ENCODE data around the gene TGM3.
A peak's percentile ranks its signal among the peaks of the same experiment; 100 is the strongest.

TGM3 gene

GRCh38 chr20:2312876-2313275, 17.1 kb downstream of the TGM3 start:
- DNase-seq: no peak

GRCh38 chr20:2313316-2313715, 17.5 kb downstream of the TGM3 start:
- DNase-seq: no peak

- peak; percentile 97 for DNase-seq
Measured at GRCh38 chr20:2314759-2315439, 19.1 kb downstream of the TGM3 start.

GRCh38 chr20:2315440-2315778, 19.6 kb downstream of the TGM3 start:
- DNase-seq: no peak

GRCh38 chr20:2316847-2317495, 21.2 kb downstream of the TGM3 start:
- no peak for DNase-seq

GRCh38 chr20:2320813-2321658, 25.2 kb downstream of the TGM3 start:
- DNase-seq: no peak

- no peak for DNase-seq
Measured at GRCh38 chr20:2323051-2323450, 27.2 kb downstream of the TGM3 start.

- DNase-seq: no peak
Measured at GRCh38 chr20:2326046-2326445, 30.2 kb downstream of the TGM3 start.

- no peak for DNase-seq
Measured at GRCh38 chr20:2327620-2328555, 32.1 kb downstream of the TGM3 start.

GRCh38 chr20:2329286-2329685, 33.5 kb downstream of the TGM3 start:
- DNase-seq: no peak

- DNase-seq: peak; percentile 47
Measured at GRCh38 chr20:2330090-2330695, 34.4 kb downstream of the TGM3 start.

GRCh38 chr20:2331106-2331505, 35.3 kb downstream of the TGM3 start:
- DNase-seq: no peak

GRCh38 chr20:2331901-2332565, 36.2 kb downstream of the TGM3 start:
- DNase-seq: no peak

GRCh38 chr20:2332711-2333110, 36.9 kb downstream of the TGM3 start:
- DNase-seq: no peak

GRCh38 chr20:2333821-2334220, 38.0 kb downstream of the TGM3 start:
- no peak for DNase-seq

- DNase-seq: no peak
Measured at GRCh38 chr20:2335096-2335870, 39.5 kb downstream of the TGM3 start.

GRCh38 chr20:2336471-2336870, 40.7 kb downstream of the TGM3 start:
- no peak for DNase-seq

- DNase-seq: no peak
Measured at GRCh38 chr20:2337142-2337541, 41.3 kb downstream of the TGM3 start.

GRCh38 chr20:2338411-2339066, 42.7 kb downstream of the TGM3 start:
- peak; percentile 61 for DNase-seq

- no peak for DNase-seq
Measured at GRCh38 chr20:2340136-2340535, 44.3 kb downstream of the TGM3 start.

Measured in MV-4-11 (cell line).